Measurements from ENCODE around the gene RGMA. TPM values are rescaled to one million over a fixed set of nuclear protein-coding genes. Genes with fewer than 3 reads are reported as not detected.

Gene RGMA
- total RNA-seq, 6 experiments from 2014 or later: 0.06 to 0.32 (median 0.25) TPM; not detected in 2

DNA sequence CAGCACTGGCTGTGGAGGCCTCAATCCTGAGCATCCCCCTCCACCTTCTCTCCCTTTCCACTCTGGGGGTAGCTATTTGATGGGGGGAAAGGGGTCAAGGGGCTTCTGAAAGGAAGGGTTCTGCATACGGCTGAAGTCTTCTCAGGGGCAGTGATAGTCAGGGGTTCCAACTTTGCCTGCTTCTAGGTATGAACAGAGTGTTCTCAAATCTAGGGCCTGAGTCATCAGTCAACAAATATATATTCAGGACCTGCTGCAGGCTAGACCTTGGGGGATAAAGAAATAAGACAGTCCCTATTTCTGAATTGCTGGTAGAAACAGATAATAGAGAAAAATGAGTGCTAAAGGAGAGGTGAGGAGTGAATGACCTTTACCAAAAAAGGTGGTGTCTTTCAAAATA lies 12.8 kb downstream of the RGMA start:
- TF ChIP-seq POLR2A (IDR thresholded peaks at IDR 0.05) (no peak), CTCF (IDR thresholded peaks at IDR 0.05) (no peak)
- peaks cover 0 to 16% of the 10 kb centered on the region in 2 donors for H3K27me3 ChIP-seq
- no peaks in the 10 kb centered on the region for H3K9me3 ChIP-seq
- DNase-seq (no peak), ATAC-seq (no peak)
- intact Hi-C loops (cut with DNase I): no loop called here
- H3K4me3 ChIP-seq: no peak overlapping the region
- no peaks in the 10 kb centered on the region for H3K36me3 ChIP-seq
- peaks cover 0 to 10% (median 0%) of the 10 kb centered on the region in 4 donors for H3K4me1 ChIP-seq
- 71% methylated on average over 1 of the region's 1 CpG for WGBS (ENCODE audit: insufficient coverage, low coverage, low lambda C conversion rate, missing lambda C conversion rate)
- H3K27ac ChIP-seq: no peak overlapping the region

DNA sequence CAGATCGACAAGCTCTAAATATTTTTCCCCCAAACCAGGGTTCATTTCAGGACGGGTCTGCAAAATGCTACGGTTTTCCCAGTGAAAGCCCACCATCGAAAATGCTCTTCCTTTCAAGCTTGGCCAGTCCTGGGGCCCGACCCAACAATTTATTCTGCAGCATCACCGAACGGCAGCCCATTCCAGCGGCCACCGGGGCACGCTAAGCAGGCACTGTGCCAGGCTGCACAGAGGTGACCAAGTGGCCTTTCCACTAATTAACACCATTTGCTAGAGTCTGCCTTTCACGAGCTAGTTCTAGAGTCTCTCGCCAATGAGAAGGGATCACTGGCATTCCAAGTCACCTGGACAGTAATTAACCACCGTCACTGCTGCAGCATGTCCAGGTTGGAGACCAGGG lies 14.4 kb downstream of the RGMA start:
- ATAC-seq: no peak
- intact Hi-C loops (cut with DNase I): no loop called here
- H3K27me3 ChIP-seq: peaks cover 0 to 21% of the 10 kb centered on the region in 2 donors
- H3K9me3 ChIP-seq: no peaks in the 10 kb centered on the region
- DNase-seq: no peak
- no peak overlapping the region for H3K4me3 ChIP-seq
- H3K4me1 ChIP-seq: peaks cover 0 to 10% (median 0%) of the 10 kb centered on the region in 4 donors
- H3K27ac ChIP-seq: no peak overlapping the region
- H3K36me3 ChIP-seq: no peaks in the 10 kb centered on the region
- WGBS (ENCODE audit: insufficient coverage, low coverage, low lambda C conversion rate, missing lambda C conversion rate): 57% methylated on average over 7 of the region's 13 CpGs
- TF ChIP-seq POLR2A (IDR thresholded peaks at IDR 0.05): no peak
- TF ChIP-seq CTCF (IDR thresholded peaks at IDR 0.05): no peak

GRCh38 chr15:93073465-93073952 lies 15.5 kb downstream of the RGMA start:
- DNase-seq (peak in 1 of 3 donors; percentile 53), ATAC-seq (peak in 1 of 4 donors; percentile 6)
- intact Hi-C loops (cut with DNase I): no loop called here
- TF ChIP-seq CTCF (IDR thresholded peaks at IDR 0.05) (no peak), POLR2A (IDR thresholded peaks at IDR 0.05) (no peak)
- Histone ChIP-seq H3K27me3 (peaks cover 0 to 21% of the 10 kb centered on the region in 2 donors), H3K9me3 (no peaks in the 10 kb centered on the region), H3K4me1 (peaks cover 0 to 10% (median 0%) of the 10 kb centered on the region in 4 donors), H3K27ac (no peak overlapping the region), H3K36me3 (no peaks in the 10 kb centered on the region), H3K4me3 (no peak overlapping the region)
- WGBS (ENCODE audit: insufficient coverage, low coverage, low lambda C conversion rate, missing lambda C conversion rate): 13% methylated on average over 13 of the region's 30 CpGs

DNA sequence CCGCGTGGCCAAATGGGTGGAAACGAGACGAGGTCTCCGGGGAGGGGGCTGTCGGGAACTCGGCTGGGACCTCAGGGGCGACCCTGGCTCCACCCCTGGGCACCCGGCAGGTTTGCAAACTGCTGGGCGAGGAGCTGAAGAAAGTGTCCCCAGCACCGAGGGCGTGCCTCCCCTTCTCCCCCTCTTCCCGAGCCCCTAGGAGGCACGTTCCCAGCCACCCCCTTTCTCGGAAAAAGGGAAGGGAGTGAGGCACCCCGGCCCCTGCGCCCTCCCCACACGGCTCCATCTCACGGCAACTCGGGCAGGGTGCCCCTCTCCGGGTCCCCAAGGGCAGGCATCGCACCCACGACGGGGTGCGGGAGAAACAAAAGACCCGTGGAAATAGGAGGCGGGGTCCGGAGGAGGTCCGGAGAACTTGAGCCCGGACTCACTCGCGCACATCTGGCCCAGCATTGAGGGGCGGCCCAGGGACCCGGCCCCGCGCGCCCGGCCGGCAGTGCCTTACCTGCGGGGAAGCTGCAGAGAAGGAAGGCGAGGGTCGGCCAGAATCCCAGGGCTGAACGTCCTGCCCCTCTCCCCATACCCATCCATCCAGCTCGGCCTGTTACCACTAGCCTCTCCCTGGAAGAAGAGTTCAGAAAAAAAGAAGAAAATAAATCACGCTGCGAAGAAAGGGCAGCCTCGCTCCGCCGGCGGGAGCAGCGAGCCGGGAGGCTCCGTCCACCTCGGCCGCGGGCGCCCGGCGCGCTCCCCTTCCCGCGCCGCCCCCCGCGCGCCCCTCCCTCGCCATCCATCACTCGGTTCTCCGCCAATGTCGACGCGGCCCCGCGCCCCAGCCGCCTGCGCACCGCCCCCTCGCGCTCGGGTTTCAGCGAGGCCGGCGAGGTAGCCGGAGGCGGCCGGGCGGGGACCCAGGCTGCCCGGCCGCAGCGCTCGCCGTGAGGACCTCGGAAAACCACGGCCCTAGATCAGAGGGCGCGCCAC lies 16.3 kb downstream of the RGMA start:
- no peak overlapping the region for H3K27ac ChIP-seq
- peaks cover 0 to 10% (median 0%) of the 10 kb centered on the region in 4 donors for H3K4me1 ChIP-seq
- peak overlapping the region in 2 of 3 donors; percentile 18 to 36 for H3K4me3 ChIP-seq
- peaks cover 0 to 21% of the 10 kb centered on the region in 2 donors for H3K27me3 ChIP-seq
- TF ChIP-seq POLR2A (IDR thresholded peaks at IDR 0.05) (no peak), CTCF (IDR thresholded peaks at IDR 0.05) (no peak)
- intact Hi-C loops (cut with DNase I): no loop called here
- H3K36me3 ChIP-seq: no peaks in the 10 kb centered on the region
- 0% methylated on average over 6 of the region's 96 CpGs for WGBS (ENCODE audit: insufficient coverage, low coverage, low lambda C conversion rate, missing lambda C conversion rate)
- H3K9me3 ChIP-seq: no peaks in the 10 kb centered on the region
- DNase-seq (peak in 1 of 3 donors; percentile 54), ATAC-seq (peak; percentile 52 to 65 (median 60))

Data from right lobe of liver (tissue), 6 donors.